ENCODE measurements around the gene CEACAM19.

- TF ChIP-seq CTCF (IDR thresholded peaks at IDR 0.05; ENCODE audit: extremely low read depth in 1 of 2, insufficient read depth in 1 of 2, low read depth in 1 of 2, low read length in 2 of 2) (no peak), EZH2 (IDR thresholded peaks at IDR 0.05; ENCODE audit: borderline replicate concordance, low read depth, low read length, severe bottlenecking) (no peak), MAX (IDR thresholded peaks at IDR 0.05; ENCODE audit: insufficient read depth, insufficient read length) (no peak)
These were observed 5.9 kb downstream of the CEACAM19 start for GRCh38 chr19:44677019-44677811.
